H1 (cell line): ENCODE data around the gene PROSER2. TPM values are rescaled to one million over a fixed set of nuclear protein-coding genes. Genes with fewer than 3 reads are reported as not detected.

Experiments
- ATF3 ChIP-seq: IDR thresholded peaks from 2 replicates; pipeline ENCODE4 v1.6.1; 2011; ENCODE audit warnings: low read depth, mild to moderate bottlenecking, low read length; ENCODE audit not compliant: insufficient read depth
- CHD1 ChIP-seq: IDR thresholded peaks from 2 replicates; pipeline ENCODE4 v1.6.1; 2012; ENCODE audit warnings: low read depth, low read length, improper control_type of control experiment
- CHD2 ChIP-seq: IDR thresholded peaks from 2 replicates; pipeline ENCODE4 v1.6.1; 2012; ENCODE audit warnings: low read length, improper control_type of control experiment
- CTCF ChIP-seq, 3 experiments: IDR thresholded peaks; 1 replicate in 2 of 3; 2 replicates in 1 of 3; pipeline versions ENCODE4 v1.5.1 to v1.6.1; 2011; ENCODE audit warnings: low read length in 3 of 3, mild to moderate bottlenecking in 3 of 3, inconsistent platforms in 2 of 3, low read depth in 1 of 3, moderate library complexity in 1 of 3; ENCODE audit not compliant: insufficient read depth in 1 of 3; ENCODE audit errors: control extremely low read depth in 1 of 3
- SP2 ChIP-seq: IDR thresholded peaks from 2 replicates; pipeline ENCODE4 v1.6.1; 2012; ENCODE audit warnings: mild to moderate bottlenecking, low read length, inconsistent platforms
- TBP ChIP-seq: IDR thresholded peaks from 2 replicates; pipeline ENCODE4 v1.6.1; 2011; ENCODE audit warnings: low read depth, low read length, improper control_type of control experiment
- TEAD4 ChIP-seq: IDR thresholded peaks from 2 replicates; pipeline ENCODE4 v1.6.1; 2012; ENCODE audit warnings: low read depth, low read length, inconsistent platforms, mixed read lengths
- ZNF274 ChIP-seq: IDR thresholded peaks from 2 replicates; pipeline ENCODE4 v1.7.0; 2012; ENCODE audit warnings: low read length, borderline replicate concordance; ENCODE audit errors: extremely low read depth
- polyA plus RNA-seq, 7 experiments: library from polyadenylated mRNA; depleted of rRNA in 3 of 7; stranded (reverse) in 5 of 7; unstranded in 2 of 7; fragments of >200 nt in 5 of 7; fragments of 200-250 nt in 2 of 7; gene quantifications; 1 replicate in 5 of 7; 2 replicates in 1 of 7; 4 replicates in 1 of 7; pipeline versions ENCODE4 v1.2.1 to v1.2.3, GENCODE V29; 2011 to 2013; ENCODE audit warnings: missing spikeins in 2 of 7, mixed read lengths in 2 of 7
- total RNA-seq: library from RNA; stranded (reverse); fragmentation: NEBNext Ultra II Directional; extraction: Animal tissue kit (Norgen Biotek cat#: 25700); gene quantifications from 2 replicates; pipeline ENCODE4 v1.2.1, GENCODE V29; 2021

PROSER2 gene
- total and polyA plus RNA-seq, 2 of the 8 experiments (the other 6 are each of a cell fraction or from before 2014, with no cell fraction given) = 3.9 to 13.7 TPM

DNA sequence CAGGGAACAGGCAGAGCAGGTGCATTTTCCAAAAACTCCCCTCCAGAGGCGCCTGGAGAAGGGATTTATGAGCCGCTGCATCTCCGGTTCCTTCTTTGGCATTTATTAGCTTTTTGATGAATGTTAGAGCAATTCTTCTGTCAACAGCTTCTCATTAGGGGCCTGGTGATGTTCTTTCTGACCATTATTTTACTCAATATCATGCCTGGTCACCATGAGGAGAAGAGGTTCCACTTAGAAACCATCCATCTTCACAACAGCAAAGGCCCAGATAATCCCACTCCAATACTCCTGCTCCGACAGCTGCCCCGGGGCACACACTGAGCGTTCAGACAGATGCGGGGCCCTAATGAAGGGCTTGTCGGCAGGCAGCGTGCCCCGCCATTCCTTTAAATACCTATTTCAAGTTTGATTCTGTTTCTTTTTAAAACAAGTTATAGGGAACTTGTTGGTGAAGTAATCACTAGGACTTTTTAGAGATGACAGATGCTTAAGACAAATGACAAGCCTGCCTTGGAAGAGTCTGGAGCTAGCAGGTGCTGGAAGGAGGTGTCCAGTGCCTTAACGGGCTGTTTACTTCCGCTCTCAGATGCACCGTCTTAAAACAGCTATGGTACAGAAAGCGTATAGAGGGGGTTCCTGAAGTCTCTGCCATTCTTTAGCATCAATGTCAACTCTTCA, 49.3 kb upstream of the PROSER2 start (continued):
- TF ChIP-seq ZNF274 = no peak
- no peak for TF ChIP-seq CTCF (IDR thresholded peaks at IDR 0.05; ENCODE audit: control extremely low read depth in 1 of 3, insufficient read depth in 1 of 3, low read depth in 1 of 3, low read length in 3 of 3)
- TF ChIP-seq TBP = no peak
- TF ChIP-seq CHD2 = no peak
- no peak for TF ChIP-seq ATF3
- no peak for TF ChIP-seq CHD1
- TF ChIP-seq TEAD4 = no peak
- no peak for TF ChIP-seq SP2
